ENCODE results near the gene TET1. TPM values are rescaled to one million over a fixed set of nuclear protein-coding genes. Genes with fewer than 3 reads are reported as not detected.
A peak's percentile ranks its signal among the peaks of the same experiment; 100 is the strongest.

The TET1 gene
- total and polyA plus RNA-seq, 2 experiments from 2014 or later, result 0.84 to 1.3 TPM

DNA sequence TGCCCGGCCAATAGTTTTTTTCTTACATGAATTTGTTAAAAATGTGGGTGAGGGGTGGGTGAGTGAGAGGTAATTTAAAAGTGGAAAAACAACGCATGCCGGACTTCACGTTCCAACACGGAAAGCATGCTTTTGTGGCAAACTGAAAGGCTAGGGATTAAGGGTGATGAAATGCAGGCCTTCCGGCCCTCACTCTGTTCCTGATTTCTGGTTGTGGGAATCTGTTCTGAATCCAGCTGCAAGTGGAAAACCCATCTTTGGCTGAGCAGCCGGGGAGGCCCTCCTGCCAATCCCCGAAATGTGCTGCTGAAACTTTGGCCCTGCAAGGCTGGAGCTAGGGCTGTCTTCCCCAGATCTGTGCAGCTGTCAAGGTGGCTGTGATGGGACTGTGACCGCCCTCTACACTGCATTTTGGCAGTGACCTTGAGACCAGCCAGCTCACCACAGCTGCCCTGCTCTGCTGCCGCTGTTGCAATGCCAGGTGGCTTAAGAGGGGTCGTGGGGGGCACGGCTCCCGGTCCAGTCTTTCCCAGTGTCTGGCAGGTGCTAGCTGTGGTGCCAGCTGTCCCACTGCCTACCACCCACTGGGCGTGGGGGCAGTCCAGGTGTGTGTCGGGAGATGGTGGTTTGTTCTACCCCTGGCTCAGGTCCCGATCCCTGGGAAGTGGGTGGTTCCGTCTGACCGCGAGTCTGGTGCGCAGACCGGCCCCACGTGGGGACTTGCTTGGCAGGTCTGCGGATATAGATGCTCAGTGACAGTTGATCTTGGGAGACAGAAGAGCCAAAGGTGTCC, 39.0 kb downstream of the TET1 start:
- Histone ChIP-seq H3K9me2 (ENCODE audit: insufficient read depth) (no peaks in the 10 kb centered on the region), H3K79me2 (ENCODE audit: insufficient read depth) (no peaks in the 10 kb centered on the region), H3K9ac (peak overlapping the region; percentile 72), H3K9me3 (ENCODE audit: low read depth) (no peaks in the 10 kb centered on the region), H3F3A (ENCODE audit: insufficient read depth) (peaks cover 17% of the 10 kb centered on the region; the same call in 1 of the 2 replicates), H2AFZ (peak overlapping the region; percentile 95), H3K4me2 (ENCODE audit: unreplicated experiment) (peak overlapping the region; percentile 90), H3K27me3 (replicated peaks; ENCODE audit: insufficient read depth) (no peaks in the 10 kb centered on the region), H3K4me1 (ENCODE audit: insufficient read depth) (peaks cover 27% of the 10 kb centered on the region), H3K27ac (peak overlapping the region; percentile 70), H3K36me3 (ENCODE audit: low read depth) (no peaks in the 10 kb centered on the region), H4K20me1 (ENCODE audit: insufficient read depth) (no peaks in the 10 kb centered on the region), H3K4me3 (peak overlapping the region; percentile 72)
- DNase-seq, result peak; percentile 41
- in situ Hi-C loops (cut with MboI), result no loop called here
- 15 to 19% methylated on average over 23 of the region's 23 CpGs for WGBS, 2 experiments (ENCODE audit: low coverage in 1 of 2, low lambda C conversion rate in 2 of 2, missing lambda C conversion rate in 2 of 2)
- TF ChIP-seq EZH2 (IDR thresholded peaks at IDR 0.05; ENCODE audit: insufficient read depth, poor library complexity, severe bottlenecking), result no peak
- TF ChIP-seq EZH2phosphoT487 (IDR thresholded peaks at IDR 0.05; ENCODE audit: insufficient read depth, low read depth), result no peak

DNA sequence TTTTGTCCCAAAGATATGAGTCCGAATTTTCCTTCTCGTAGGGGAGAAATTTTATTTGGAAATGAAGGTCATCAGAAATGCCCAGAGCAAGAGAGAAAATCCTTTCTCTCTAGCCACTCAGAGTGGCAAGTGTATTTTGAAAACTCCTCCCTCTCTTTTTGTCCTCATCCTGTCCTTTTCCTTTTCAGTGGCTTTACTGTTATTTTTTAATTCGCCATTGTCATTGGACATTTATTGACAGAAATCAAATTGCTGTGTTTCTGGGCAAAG, 39.6 kb downstream of the TET1 start:
- Histone ChIP-seq H4K20me1 (ENCODE audit: insufficient read depth) (no peaks in the 10 kb centered on the region), H3K79me2 (ENCODE audit: insufficient read depth) (no peaks in the 10 kb centered on the region), H2AFZ (peak overlapping the region; percentile 95), H3K36me3 (ENCODE audit: low read depth) (no peaks in the 10 kb centered on the region), H3K4me3 (peak overlapping the region; percentile 72), H3K9me3 (ENCODE audit: low read depth) (no peaks in the 10 kb centered on the region), H3K9me2 (ENCODE audit: insufficient read depth) (no peaks in the 10 kb centered on the region), H3K9ac (peak overlapping the region; percentile 72), H3K27me3 (replicated peaks; ENCODE audit: insufficient read depth) (no peaks in the 10 kb centered on the region), H3K4me1 (ENCODE audit: insufficient read depth) (peaks cover 27% of the 10 kb centered on the region), H3F3A (ENCODE audit: insufficient read depth) (peaks cover 17% of the 10 kb centered on the region; the same call in 1 of the 2 replicates), H3K27ac (peak overlapping the region; percentile 70), H3K4me2 (ENCODE audit: unreplicated experiment) (peak overlapping the region; percentile 90)
- DNase-seq, result no peak
- in situ Hi-C loops (cut with MboI), result no loop called here
- no peak for TF ChIP-seq EZH2phosphoT487 (IDR thresholded peaks at IDR 0.05; ENCODE audit: insufficient read depth, low read depth)
- 15 to 18% methylated on average over 3 of the region's 3 CpGs for WGBS, 2 experiments (ENCODE audit: low coverage in 1 of 2, low lambda C conversion rate in 2 of 2, missing lambda C conversion rate in 2 of 2)

DNA sequence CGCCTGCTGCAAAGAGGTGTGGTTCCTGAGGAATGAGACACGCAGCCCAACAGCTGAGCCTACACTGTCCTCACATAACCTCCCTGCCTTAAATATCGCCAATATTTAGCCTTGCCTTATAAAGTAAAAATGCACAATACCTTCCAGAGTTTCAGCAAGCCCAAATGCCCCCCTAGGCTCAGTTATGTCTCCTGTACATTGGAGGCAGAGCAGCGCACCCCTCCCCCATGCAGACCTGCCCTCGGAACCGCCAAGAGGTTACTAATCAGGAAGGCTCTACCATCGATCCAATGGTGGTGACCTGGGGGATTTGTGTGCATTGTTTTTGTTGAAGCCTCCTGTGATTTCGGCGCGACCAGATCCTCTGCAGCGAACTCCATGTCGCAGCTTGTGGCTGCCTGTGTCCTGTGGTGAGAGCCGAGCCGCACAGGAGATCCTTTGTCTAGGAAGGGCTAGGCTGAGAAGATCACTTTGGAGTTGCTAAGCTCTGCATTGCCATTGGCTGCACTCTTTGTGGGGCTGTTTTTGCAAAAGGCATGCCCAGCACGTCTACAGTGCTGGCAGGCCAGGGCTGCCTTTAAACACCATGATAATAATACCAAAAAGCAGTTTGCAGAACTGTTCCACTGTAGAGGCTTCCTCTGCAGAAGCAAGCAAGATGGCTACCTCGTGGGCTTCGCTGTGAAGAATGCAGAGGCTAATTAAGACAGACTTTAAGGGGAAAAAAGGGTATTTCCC, 40.1 kb downstream of the TET1 start:
- no peaks in the 10 kb centered on the region for H3K9me3 ChIP-seq (ENCODE audit: low read depth)

DNA sequence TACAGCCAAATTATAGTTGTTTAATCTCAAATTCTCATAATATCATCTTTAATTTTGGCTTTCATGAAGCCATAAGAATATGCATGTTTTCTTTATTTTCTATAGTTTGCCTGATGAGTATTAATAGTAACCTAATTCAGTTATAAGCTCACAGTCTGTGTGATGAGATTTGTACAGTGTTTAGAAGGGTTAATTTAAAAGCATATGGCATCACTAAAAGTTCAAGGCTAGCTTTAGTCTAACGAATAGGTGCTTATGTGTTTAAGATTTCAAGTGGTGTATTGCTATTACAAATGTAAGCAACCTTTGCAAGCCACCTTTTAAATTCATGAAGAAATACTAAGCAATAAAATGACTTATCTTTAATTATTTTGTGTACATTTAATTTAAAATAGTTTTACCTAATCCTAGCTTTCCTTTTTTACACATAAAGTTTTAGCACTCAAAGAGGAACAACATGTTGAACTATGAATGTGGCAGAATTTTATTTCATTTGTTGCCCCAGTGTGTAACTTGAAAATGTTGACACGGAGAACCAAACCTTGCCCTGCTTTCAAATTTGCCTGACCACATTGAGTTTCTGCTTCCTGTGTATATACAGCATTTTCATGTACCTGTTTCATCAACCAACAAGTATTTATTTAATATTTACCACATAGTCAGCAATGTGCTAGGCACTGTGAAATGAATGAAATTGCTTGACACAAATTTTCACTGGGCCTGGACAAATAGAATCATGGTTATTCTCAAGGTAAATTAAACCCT, 41.5 kb downstream of the TET1 start:
- TF ChIP-seq EZH2 (IDR thresholded peaks at IDR 0.05; ENCODE audit: insufficient read depth, poor library complexity, severe bottlenecking), result no peak
- TF ChIP-seq EZH2phosphoT487 (IDR thresholded peaks at IDR 0.05; ENCODE audit: insufficient read depth, low read depth), result no peak
- in situ Hi-C loops (cut with MboI), result no loop called here
- H3K9ac ChIP-seq, result peak overlapping the region; percentile 72; the same call in 1 of the 2 replicates
- no peak for DNase-seq
- H3K4me2 ChIP-seq (ENCODE audit: unreplicated experiment), result peak overlapping the region; percentile 90
- no peaks in the 10 kb centered on the region for H3K79me2 ChIP-seq (ENCODE audit: insufficient read depth)
- no peaks in the 10 kb centered on the region for H3K9me2 ChIP-seq (ENCODE audit: insufficient read depth)
- no peaks in the 10 kb centered on the region for H3K9me3 ChIP-seq (ENCODE audit: low read depth)
- no peaks in the 10 kb centered on the region for H3K27me3 ChIP-seq (replicated peaks; ENCODE audit: insufficient read depth)
- H3K4me3 ChIP-seq, result peak overlapping the region; percentile 72
- 52% methylated on average over 2 of the region's 2 CpGs for WGBS, 2 experiments (ENCODE audit: low coverage in 1 of 2, low lambda C conversion rate in 2 of 2, missing lambda C conversion rate in 2 of 2)
- H3K27ac ChIP-seq, result no peak overlapping the region
- H3F3A ChIP-seq (ENCODE audit: insufficient read depth), result peaks cover 17% of the 10 kb centered on the region; the same call in 1 of the 2 replicates
- no peaks in the 10 kb centered on the region for H4K20me1 ChIP-seq (ENCODE audit: insufficient read depth)
- H2AFZ ChIP-seq, result peak overlapping the region; percentile 95
- no peaks in the 10 kb centered on the region for H3K36me3 ChIP-seq (ENCODE audit: low read depth)
- H3K4me1 ChIP-seq (ENCODE audit: insufficient read depth), result peaks cover 27% of the 10 kb centered on the region

More for the DNA sequence above, 40.1 kb downstream of the TET1 start:
- peak overlapping the region; percentile 72 for H3K9ac ChIP-seq
- WGBS, 2 experiments (ENCODE audit: low coverage in 1 of 2, low lambda C conversion rate in 2 of 2, missing lambda C conversion rate in 2 of 2), result 3 to 5% methylated on average over 17 of the region's 17 CpGs
- peaks cover 17% of the 10 kb centered on the region; the same call in 1 of the 2 replicates for H3F3A ChIP-seq (ENCODE audit: insufficient read depth)
- no peaks in the 10 kb centered on the region for H4K20me1 ChIP-seq (ENCODE audit: insufficient read depth)
- peak; percentile 81 for DNase-seq
- no peaks in the 10 kb centered on the region for H3K9me2 ChIP-seq (ENCODE audit: insufficient read depth)
- no peaks in the 10 kb centered on the region for H3K27me3 ChIP-seq (replicated peaks; ENCODE audit: insufficient read depth)
- H3K79me2 ChIP-seq (ENCODE audit: insufficient read depth), result no peaks in the 10 kb centered on the region
- H3K36me3 ChIP-seq (ENCODE audit: low read depth), result no peaks in the 10 kb centered on the region
- H3K4me1 ChIP-seq (ENCODE audit: insufficient read depth), result peaks cover 27% of the 10 kb centered on the region
- H3K4me2 ChIP-seq (ENCODE audit: unreplicated experiment), result peak overlapping the region; percentile 90
- in situ Hi-C loops (cut with MboI), result no loop called here
- H3K4me3 ChIP-seq, result peak overlapping the region; percentile 72
- peak overlapping the region; percentile 95 for H2AFZ ChIP-seq
- TF ChIP-seq EZH2 (IDR thresholded peaks at IDR 0.05; ENCODE audit: insufficient read depth, poor library complexity, severe bottlenecking), result no peak
- no peak for TF ChIP-seq EZH2phosphoT487 (IDR thresholded peaks at IDR 0.05; ENCODE audit: insufficient read depth, low read depth)
- H3K27ac ChIP-seq, result peak overlapping the region; percentile 70
